Measurements from ENCODE around the gene STX18. TPM values are rescaled to one million over a fixed set of nuclear protein-coding genes. Genes with fewer than 3 reads are reported as not detected.

The STX18 gene
- total RNA-seq, 1 donor from 2014 or later: 33.9 TPM

- TF ChIP-seq EZH2 (IDR thresholded peaks at IDR 0.05) (no peak), EZH2phosphoT487 (IDR thresholded peaks at IDR 0.05) (no peak), CTCF (IDR thresholded peaks at IDR 0.05) (no peak)
- Histone ChIP-seq H3F3A (ENCODE audit: low read depth) (no peaks in the 10 kb centered on the region), H3K9me3 (ENCODE audit: low read depth) (no peaks in the 10 kb centered on the region), H3K4me2 (no peak overlapping the region), H3K4me1 (no peaks in the 10 kb centered on the region), H3K4me3 (no peak overlapping the region), H3K9ac (no peak overlapping the region), H3K79me2 (ENCODE audit: low read depth) (no peaks in the 10 kb centered on the region), H4K20me1 (ENCODE audit: low read depth) (no peaks in the 10 kb centered on the region), H3K27me3 (no peaks in the 10 kb centered on the region), H3K36me3 (no peaks in the 10 kb centered on the region), H3K27ac (no peak overlapping the region), H2AFZ (replicated peaks) (no peak overlapping the region)
- Mint-ChIP-seq H3K27ac (no peak overlapping the region), H3K36me3 (peaks cover 26% of the 10 kb centered on the region), H3K27me3 (ENCODE audit: insufficient read depth, low read depth) (no peaks in the 10 kb centered on the region), H3K9me3 (no peaks in the 10 kb centered on the region), H3K4me1 (no peaks in the 10 kb centered on the region), H3K4me3 (no peak overlapping the region)
- DNase-seq (ENCODE audit: low spot score): no peak
Measured at GRCh38 chr4:4456351-4456750, 85.5 kb downstream of the STX18 start.

- no peaks in the 10 kb centered on the region for H3K27me3 ChIP-seq
- Mint-ChIP-seq H3K27me3 (ENCODE audit: insufficient read depth, low read depth) (peaks cover 2% of the 10 kb centered on the region), H3K36me3 (peaks cover 26% of the 10 kb centered on the region), H3K27ac (no peak overlapping the region), H3K9me3 (no peaks in the 10 kb centered on the region), H3K4me3 (no peak overlapping the region), H3K4me1 (peaks cover 4% of the 10 kb centered on the region)
- no peaks in the 10 kb centered on the region for H3F3A ChIP-seq (ENCODE audit: low read depth)
- H3K4me1 ChIP-seq: no peaks in the 10 kb centered on the region
- no peak overlapping the region for H3K9ac ChIP-seq
- no peak for DNase-seq (ENCODE audit: low spot score)
- no peak overlapping the region for H3K4me3 ChIP-seq
- no peaks in the 10 kb centered on the region for H3K79me2 ChIP-seq (ENCODE audit: low read depth)
- H4K20me1 ChIP-seq (ENCODE audit: low read depth): no peaks in the 10 kb centered on the region
- no peak overlapping the region for H3K4me2 ChIP-seq
- TF ChIP-seq CTCF (IDR thresholded peaks at IDR 0.05): no peak
- H3K9me3 ChIP-seq (ENCODE audit: low read depth): no peaks in the 10 kb centered on the region
- no peak overlapping the region for H3K27ac ChIP-seq
- H2AFZ ChIP-seq (replicated peaks): no peak overlapping the region
- H3K36me3 ChIP-seq: no peaks in the 10 kb centered on the region
Measured at GRCh38 chr4:4455210-4455865, 86.5 kb downstream of the STX18 start.

GRCh38 chr4:4446434-4446833, 95.4 kb downstream of the STX18 start:
- Histone ChIP-seq H3K27me3 (no peaks in the 10 kb centered on the region), H3K4me2 (no peak overlapping the region), H3F3A (ENCODE audit: low read depth) (no peaks in the 10 kb centered on the region), H3K4me1 (no peaks in the 10 kb centered on the region), H4K20me1 (ENCODE audit: low read depth) (no peaks in the 10 kb centered on the region), H3K79me2 (ENCODE audit: low read depth) (no peaks in the 10 kb centered on the region), H3K4me3 (no peak overlapping the region), H3K9me3 (ENCODE audit: low read depth) (no peaks in the 10 kb centered on the region), H3K27ac (no peak overlapping the region), H3K9ac (no peak overlapping the region), H3K36me3 (no peaks in the 10 kb centered on the region), H2AFZ (replicated peaks) (no peak overlapping the region)
- Mint-ChIP-seq H3K27me3 (ENCODE audit: insufficient read depth, low read depth) (peaks cover 2% of the 10 kb centered on the region), H3K9me3 (no peaks in the 10 kb centered on the region), H3K4me1 (peaks cover 4% of the 10 kb centered on the region), H3K27ac (no peak overlapping the region), H3K4me3 (no peak overlapping the region), H3K36me3 (peaks cover 19% of the 10 kb centered on the region)
- no peak for DNase-seq (ENCODE audit: low spot score)
- TF ChIP-seq EZH2phosphoT487 (IDR thresholded peaks at IDR 0.05): no peak
- TF ChIP-seq EZH2 (IDR thresholded peaks at IDR 0.05): no peak
- TF ChIP-seq CTCF (IDR thresholded peaks at IDR 0.05): no peak

All from neural progenitor cell (in vitro differentiated cells).